Hepatocyte (in vitro differentiated cells): ENCODE data around the gene EPSTI1. TPM values are rescaled to one million over a fixed set of nuclear protein-coding genes. Genes with fewer than 3 reads are reported as not detected.

Source experiments
- DNase-seq: peaks from one replicate; pipeline ENCODE4 v3.0.0-alpha.2; 2016; ENCODE audit warnings: low spot score
- H2AFZ ChIP-seq: fragments of 200-600 bp; sonication (generic); 2 replicates; pipeline ENCODE4 v1.6.0; 2016; ENCODE audit warnings: antibody characterized with exemption, mild to moderate bottlenecking
- H3K27ac ChIP-seq: fragments of 200-600 bp; sonication (generic); 2 replicates; pipeline ENCODE4 v1.5.1; 2016; ENCODE audit warnings: mild to moderate bottlenecking
- H3K27me3 ChIP-seq: fragments of 200-600 bp; sonication (generic); 2 replicates; pipeline ENCODE4 v1.6.1; 2016
- H3K36me3 ChIP-seq: fragments of 200-600 bp; sonication (generic); replicated peaks from 2 replicates; pipeline ENCODE4 v1.5.1; 2016; ENCODE audit warnings: low read depth; ENCODE audit not compliant: insufficient read depth
- H3K4me1 ChIP-seq: fragments of 200-600 bp; sonication (generic); 2 replicates; pipeline ENCODE4 v1.5.1; 2016; ENCODE audit warnings: mild to moderate bottlenecking, moderate library complexity; ENCODE audit not compliant: insufficient read depth
- H3K4me2 ChIP-seq: fragments of 200-600 bp; sonication (generic); 2 replicates; pipeline ENCODE4 v1.6.0; 2016
- H3K4me3 ChIP-seq: fragments of 200-600 bp; sonication (generic); 2 replicates; pipeline ENCODE4 v1.5.1; 2016; ENCODE audit warnings: mild to moderate bottlenecking
- H3K79me2 ChIP-seq: fragments of 200-600 bp; sonication (generic); 2 replicates; pipeline ENCODE4 v1.6.0; 2017; ENCODE audit warnings: mild to moderate bottlenecking
- H3K9me2 ChIP-seq: fragments of 200-600 bp; sonication (generic); replicated peaks from 2 replicates; pipeline ENCODE4 v1.6.0; 2017; ENCODE audit warnings: mild to moderate bottlenecking; ENCODE audit not compliant: insufficient read depth
- H3K9me3 ChIP-seq: fragments of 200-600 bp; sonication (generic); 2 replicates; pipeline ENCODE4 v1.5.1; 2016; ENCODE audit warnings: low read depth, mild to moderate bottlenecking
- H4K20me1 ChIP-seq: fragments of 200-600 bp; sonication (generic); 2 replicates; pipeline ENCODE4 v1.6.0; 2016; ENCODE audit warnings: mild to moderate bottlenecking; ENCODE audit not compliant: insufficient read depth, poor library complexity, severe bottlenecking
- CTCF ChIP-seq: fragments of 200-600 bp; sonication (generic); IDR thresholded peaks from 2 replicates; pipeline ENCODE4 v1.5.1; 2016; ENCODE audit warnings: antibody characterized with exemption, mild to moderate bottlenecking; ENCODE audit not compliant: poor library complexity
- EZH2 ChIP-seq: fragments of 200-600 bp; sonication (generic); IDR thresholded peaks from 2 replicates; pipeline ENCODE4 v1.6.1; 2016; ENCODE audit warnings: antibody characterized with exemption, mild to moderate bottlenecking, borderline replicate concordance
- EZH2phosphoT487 ChIP-seq: fragments of 200-600 bp; sonication (generic); IDR thresholded peaks from one replicate; pipeline ENCODE4 v1.6.1; 2018; ENCODE audit warnings: antibody characterized with exemption, mild to moderate bottlenecking, low read depth, moderate library complexity; ENCODE audit not compliant: unreplicated experiment, severe bottlenecking
- WGBS: methylation state at CpG from one replicate; pipeline ENCODE4 v1.1.6; 2016; ENCODE audit warnings: low lambda C conversion rate; ENCODE audit errors: missing lambda C conversion rate; 5-methylcytosine and 5-hydroxymethylcytosine counted together
- polyA plus RNA-seq: library from polyadenylated mRNA; unstranded; fragments of >200 nt; fragmentation: Nextera tagmentation; extraction: Ambion mirVana; gene quantifications from 2 replicates; pipeline ENCODE4 v1.2.1, GENCODE V29; 2016
- total RNA-seq: library from RNA; depleted of rRNA; stranded (reverse); fragments of >200 nt; gene quantifications from 2 replicates; pipeline ENCODE4 v1.2.3, GENCODE V29; 2014

EPSTI1 gene
- total and polyA plus RNA-seq, 2 experiments from 2014 or later: 24.5 to 31.0 TPM

- H2AFZ ChIP-seq: no peak overlapping the region
- no peaks in the 10 kb centered on the region for H3K36me3 ChIP-seq
- no peaks in the 10 kb centered on the region for H3K79me2 ChIP-seq
- H4K20me1 ChIP-seq: no peaks in the 10 kb centered on the region
- 95% methylated on average over 5 of the region's 5 CpGs for WGBS
- no peaks in the 10 kb centered on the region for H3K9me2 ChIP-seq
- H3K4me3 ChIP-seq: no peak overlapping the region
- no peaks in the 10 kb centered on the region for H3K4me1 ChIP-seq
- TF ChIP-seq CTCF (no peak), EZH2phosphoT487 (no peak), EZH2 (no peak)
- no peaks in the 10 kb centered on the region for H3K27me3 ChIP-seq
- DNase-seq: no peak
- H3K4me2 ChIP-seq: no peak overlapping the region
- H3K27ac ChIP-seq: no peak overlapping the region
- H3K9me3 ChIP-seq: peaks cover 3% of the 10 kb centered on the region
Measured at GRCh38 chr13:42924344-42924743, 67.7 kb downstream of the EPSTI1 start.

GRCh38 chr13:42907745-42908144 is 84.3 kb downstream of the EPSTI1 start:
- Histone ChIP-seq H3K79me2 (no peaks in the 10 kb centered on the region), H3K36me3 (no peaks in the 10 kb centered on the region), H3K9me2 (no peaks in the 10 kb centered on the region), H3K27ac (no peak overlapping the region), H3K4me3 (no peak overlapping the region), H4K20me1 (no peaks in the 10 kb centered on the region), H3K9me3 (no peaks in the 10 kb centered on the region), H3K4me1 (no peaks in the 10 kb centered on the region), H3K27me3 (no peaks in the 10 kb centered on the region), H3K4me2 (no peak overlapping the region), H2AFZ (no peak overlapping the region)
- no peak for TF ChIP-seq EZH2phosphoT487
- TF ChIP-seq CTCF: no peak
- no peak for TF ChIP-seq EZH2
- no peak for DNase-seq
- WGBS: 96% methylated on average over 4 of the region's 4 CpGs

GRCh38 chr13:42906257-42906656 is 85.8 kb downstream of the EPSTI1 start:
- TF ChIP-seq EZH2 (no peak), EZH2phosphoT487 (no peak), CTCF (no peak)
- Histone ChIP-seq H3K27me3 (no peaks in the 10 kb centered on the region), H3K9me3 (no peaks in the 10 kb centered on the region), H3K36me3 (no peaks in the 10 kb centered on the region), H3K4me2 (no peak overlapping the region), H3K27ac (no peak overlapping the region), H3K9me2 (no peaks in the 10 kb centered on the region), H3K4me3 (no peak overlapping the region), H3K79me2 (no peaks in the 10 kb centered on the region), H4K20me1 (no peaks in the 10 kb centered on the region), H3K4me1 (no peaks in the 10 kb centered on the region), H2AFZ (no peak overlapping the region)
- DNase-seq: no peak
- WGBS: 86% methylated on average over 4 of the region's 4 CpGs

- no peak for DNase-seq
- Histone ChIP-seq H3K79me2 (no peaks in the 10 kb centered on the region), H3K4me3 (no peak overlapping the region), H3K4me2 (no peak overlapping the region), H3K4me1 (no peaks in the 10 kb centered on the region), H2AFZ (no peak overlapping the region), H3K9me3 (no peaks in the 10 kb centered on the region), H3K36me3 (no peaks in the 10 kb centered on the region), H4K20me1 (no peaks in the 10 kb centered on the region), H3K9me2 (no peaks in the 10 kb centered on the region), H3K27me3 (no peaks in the 10 kb centered on the region), H3K27ac (no peak overlapping the region)
- TF ChIP-seq EZH2 (no peak), EZH2phosphoT487 (no peak), CTCF (no peak)
- 78% methylated on average over 2 of the region's 2 CpGs for WGBS
Measured at GRCh38 chr13:42905579-42905978, 86.5 kb downstream of the EPSTI1 start.
